ENCODE results near the gene ALX4. TPM values are rescaled to one million over a fixed set of nuclear protein-coding genes. Genes with fewer than 3 reads are reported as not detected.

Gene ALX4
- not detected for polyA plus RNA-seq (2013, experiment 1 of 2)
- polyA plus RNA-seq (2013, experiment 2 of 2), result not detected

DNA sequence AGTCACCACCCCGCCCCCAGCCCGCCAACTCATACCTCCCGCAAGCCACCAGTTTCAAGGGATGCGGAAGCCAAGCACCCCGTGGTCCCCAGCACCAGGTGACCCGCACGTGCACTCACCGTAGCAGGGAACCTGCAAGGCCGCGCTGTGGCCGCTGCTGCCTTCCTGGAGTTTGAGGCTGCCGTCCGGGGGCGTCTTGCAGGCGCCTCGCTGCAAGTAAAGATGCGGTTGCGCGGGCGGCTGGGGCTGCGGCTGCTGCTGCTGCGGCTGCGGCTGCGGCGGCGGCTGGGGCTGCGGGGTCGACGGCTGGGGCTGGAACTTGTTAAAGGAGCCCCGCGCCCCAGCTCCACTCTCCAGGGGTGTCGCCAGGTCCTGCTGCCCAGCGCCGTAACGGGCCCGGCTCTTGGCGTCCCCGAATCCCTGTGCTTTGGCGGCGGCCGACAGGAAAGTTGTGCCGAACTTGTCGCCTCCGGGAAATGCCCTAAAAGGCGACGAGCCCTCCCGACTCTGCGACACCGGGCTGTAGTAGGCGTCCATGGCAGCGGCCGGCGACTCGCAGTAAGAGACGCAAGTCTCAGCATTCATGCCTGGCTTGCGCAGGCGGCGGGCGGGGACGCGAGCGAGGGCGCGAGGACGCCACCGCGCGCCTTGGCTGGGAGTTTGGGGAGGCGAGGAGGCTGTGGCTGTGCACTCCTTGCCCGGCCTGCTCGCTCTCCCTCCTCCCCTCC is at the start of gene ALX4:
ALX4 (minus strand) TSS at position 662 of the 728 bp plus-strand sequence; CDS start at position 585, 77 bp downstream.
- under 1% methylated on average over 56 of the region's 71 CpGs for WGBS
- Histone ChIP-seq H2AFZ (ENCODE audit: low read depth, low read length) (no peak within 1 kb of the TSS), H3K23ac (ENCODE audit: low read length in 2 of 2) (peak within 1 kb of the TSS in 1 of 2 experiments; percentile 3)

DNA sequence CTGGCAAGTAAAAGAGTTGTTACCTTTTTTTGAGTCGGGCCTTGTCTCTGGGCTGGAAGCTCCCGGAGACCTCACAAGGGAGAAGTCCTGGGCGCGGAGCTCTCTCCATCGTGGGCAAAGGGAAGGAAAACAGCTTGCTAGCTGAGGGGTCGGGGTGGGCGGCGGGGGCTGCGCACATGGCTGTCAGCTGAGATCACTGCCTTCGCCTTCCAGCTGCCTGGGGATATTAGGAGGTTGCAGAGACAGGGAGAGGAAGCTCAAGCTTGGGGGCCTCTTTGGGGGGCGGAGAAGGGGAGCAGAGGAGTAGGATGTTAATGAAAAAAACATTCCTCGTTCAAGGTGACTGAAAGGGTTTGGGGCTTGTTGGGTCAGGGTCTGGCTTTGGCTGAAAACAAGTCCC is 49.2 kb upstream of the ALX4 start:
- no peak overlapping the region for H3K4ac ChIP-seq (ENCODE audit: low read depth in 1 of 2, low read length in 2 of 2)
- no peak overlapping the region for H3K4me2 ChIP-seq (ENCODE audit: low read length, poor library complexity, severe bottlenecking)
- DNase-seq, result no peak
- H3K79me1 ChIP-seq (replicated peaks; ENCODE audit: low read length, poor library complexity, severe bottlenecking), result no peaks in the 10 kb centered on the region
- H3K4me1 ChIP-seq (ENCODE audit: control insufficient read depth, insufficient read depth, low read depth, low read length), result no peaks in the 10 kb centered on the region
- no peaks in the 10 kb centered on the region for H3K9me3 ChIP-seq (ENCODE audit: control insufficient read depth, low read length)
- no peak overlapping the region for H3K4me3 ChIP-seq (ENCODE audit: insufficient read depth in 1 of 2, low read depth in 1 of 2, low read length in 2 of 2)
- H4K91ac ChIP-seq (ENCODE audit: low read length), result no peak overlapping the region
- no peak overlapping the region for H2BK5ac ChIP-seq (ENCODE audit: low read depth, low read length, poor library complexity, severe bottlenecking)
- no peak overlapping the region for H3K14ac ChIP-seq (ENCODE audit: low read length in 2 of 2)
- no peak overlapping the region for H2AFZ ChIP-seq (ENCODE audit: low read depth, low read length)
- no peak overlapping the region for H4K8ac ChIP-seq (ENCODE audit: low read length)
- H3K9ac ChIP-seq (ENCODE audit: low read length), result no peak overlapping the region
- H2BK15ac ChIP-seq (ENCODE audit: low read depth, poor library complexity, severe bottlenecking), result no peak overlapping the region
- no peak overlapping the region for H2AK5ac ChIP-seq (ENCODE audit: low read length, severe bottlenecking)
- no peak overlapping the region for H3K23ac ChIP-seq (ENCODE audit: low read length in 2 of 2)
- no peaks in the 10 kb centered on the region for H3K36me3 ChIP-seq (ENCODE audit: control insufficient read depth in 1 of 2, insufficient read depth in 2 of 2, low read depth in 1 of 2, low read length in 2 of 2)
- 73% methylated on average over 12 of the region's 12 CpGs for WGBS
- H2BK12ac ChIP-seq (ENCODE audit: low read length in 2 of 2), result no peak overlapping the region
- H3K27ac ChIP-seq (ENCODE audit: low read length, poor library complexity, severe bottlenecking), result no peak overlapping the region
- no peak overlapping the region for H3K18ac ChIP-seq (ENCODE audit: low read depth in 1 of 2, low read length in 2 of 2)
- H3K27me3 ChIP-seq (ENCODE audit: control insufficient read depth in 1 of 2, insufficient read depth in 1 of 2, low read length in 2 of 2), result peaks cover 53 to 87% of the 10 kb centered on the region in 2 experiments
- H2BK120ac ChIP-seq (ENCODE audit: low read depth, low read length), result no peak overlapping the region

More for the DNA sequence above, at the start of gene ALX4:
- Histone ChIP-seq H3K79me1 (replicated peaks; ENCODE audit: low read length, poor library complexity, severe bottlenecking) (no peaks in the 10 kb centered on the region), H3K36me3 (ENCODE audit: control insufficient read depth in 1 of 2, insufficient read depth in 2 of 2, low read depth in 1 of 2, low read length in 2 of 2) (no peaks in the 10 kb centered on the region), H3K4ac (ENCODE audit: low read depth in 1 of 2, low read length in 2 of 2) (no peak within 1 kb of the TSS), H3K9me3 (ENCODE audit: control insufficient read depth, low read length) (no peaks in the 10 kb centered on the region), H2AK5ac (ENCODE audit: low read length, severe bottlenecking) (no peak within 1 kb of the TSS), H3K27me3 (ENCODE audit: control insufficient read depth in 1 of 2, insufficient read depth in 1 of 2, low read length in 2 of 2) (peaks cover 95 to 100% of the 10 kb centered on the region in 2 experiments), H2BK12ac (ENCODE audit: low read length in 2 of 2) (no peak within 1 kb of the TSS), H3K9ac (ENCODE audit: low read length) (no peak within 1 kb of the TSS), H4K8ac (ENCODE audit: low read length) (no peak within 1 kb of the TSS), H3K4me1 (ENCODE audit: control insufficient read depth, insufficient read depth, low read depth, low read length) (peaks cover 17% of the 10 kb centered on the region), H2BK120ac (ENCODE audit: low read depth, low read length) (no peak within 1 kb of the TSS), H2BK15ac (ENCODE audit: low read depth, poor library complexity, severe bottlenecking) (no peak within 1 kb of the TSS), H3K4me3 (ENCODE audit: insufficient read depth in 1 of 2, low read depth in 1 of 2, low read length in 2 of 2) (peak within 1 kb of the TSS in 1 of 2 experiments; percentile 65), H3K18ac (ENCODE audit: low read depth in 1 of 2, low read length in 2 of 2) (no peak within 1 kb of the TSS), H4K91ac (ENCODE audit: low read length) (no peak within 1 kb of the TSS), H3K27ac (ENCODE audit: low read length, poor library complexity, severe bottlenecking) (no peak within 1 kb of the TSS), H3K14ac (ENCODE audit: low read length in 2 of 2) (no peak within 1 kb of the TSS), H3K4me2 (ENCODE audit: low read length, poor library complexity, severe bottlenecking) (peak within 1 kb of the TSS; percentile 68), H2BK5ac (ENCODE audit: low read depth, low read length, poor library complexity, severe bottlenecking) (no peak within 1 kb of the TSS)
- DNase-seq, result no peak

DNA sequence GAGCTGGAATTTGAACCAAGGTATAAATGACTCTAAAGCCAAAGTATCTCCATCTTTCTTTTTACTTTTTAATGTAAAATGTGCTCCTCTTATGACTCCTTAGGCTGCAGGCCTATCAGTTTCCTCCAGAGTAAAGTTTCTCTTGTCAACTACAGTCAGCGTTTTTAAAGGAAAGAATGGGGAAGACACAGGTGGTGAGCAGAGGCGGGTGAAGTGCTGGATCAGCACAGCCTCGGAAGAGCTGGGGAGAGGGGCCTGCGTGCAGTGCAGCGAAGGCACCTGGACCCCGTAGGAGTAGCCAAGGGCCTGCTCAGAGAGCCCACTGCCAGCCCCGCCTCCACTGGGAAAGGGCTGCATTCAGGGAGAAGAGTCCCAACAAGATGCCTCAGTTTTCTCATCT is 48.8 kb upstream of the ALX4 start:
- Histone ChIP-seq H3K4me3 (ENCODE audit: insufficient read depth in 1 of 2, low read depth in 1 of 2, low read length in 2 of 2) (no peak overlapping the region), H3K18ac (ENCODE audit: low read depth in 1 of 2, low read length in 2 of 2) (no peak overlapping the region), H4K8ac (ENCODE audit: low read length) (no peak overlapping the region), H3K9me3 (ENCODE audit: control insufficient read depth, low read length) (no peaks in the 10 kb centered on the region), H2BK12ac (ENCODE audit: low read length in 2 of 2) (no peak overlapping the region), H3K27me3 (ENCODE audit: control insufficient read depth in 1 of 2, insufficient read depth in 1 of 2, low read length in 2 of 2) (peaks cover 51 to 85% of the 10 kb centered on the region in 2 experiments), H3K14ac (ENCODE audit: low read length in 2 of 2) (no peak overlapping the region), H3K9ac (ENCODE audit: low read length) (no peak overlapping the region), H3K4me2 (ENCODE audit: low read length, poor library complexity, severe bottlenecking) (no peak overlapping the region), H3K27ac (ENCODE audit: low read length, poor library complexity, severe bottlenecking) (no peak overlapping the region), H3K36me3 (ENCODE audit: control insufficient read depth in 1 of 2, insufficient read depth in 2 of 2, low read depth in 1 of 2, low read length in 2 of 2) (no peaks in the 10 kb centered on the region), H3K23ac (ENCODE audit: low read length in 2 of 2) (no peak overlapping the region), H2BK120ac (ENCODE audit: low read depth, low read length) (no peak overlapping the region), H3K4ac (ENCODE audit: low read depth in 1 of 2, low read length in 2 of 2) (no peak overlapping the region), H2BK5ac (ENCODE audit: low read depth, low read length, poor library complexity, severe bottlenecking) (no peak overlapping the region), H2BK15ac (ENCODE audit: low read depth, poor library complexity, severe bottlenecking) (no peak overlapping the region), H2AK5ac (ENCODE audit: low read length, severe bottlenecking) (no peak overlapping the region), H3K4me1 (ENCODE audit: control insufficient read depth, insufficient read depth, low read depth, low read length) (no peaks in the 10 kb centered on the region), H3K79me1 (replicated peaks; ENCODE audit: low read length, poor library complexity, severe bottlenecking) (no peaks in the 10 kb centered on the region), H2AFZ (ENCODE audit: low read depth, low read length) (no peak overlapping the region), H4K91ac (ENCODE audit: low read length) (no peak overlapping the region)
- WGBS, result 88% methylated on average over 7 of the region's 7 CpGs
- no peak for DNase-seq

DNA sequence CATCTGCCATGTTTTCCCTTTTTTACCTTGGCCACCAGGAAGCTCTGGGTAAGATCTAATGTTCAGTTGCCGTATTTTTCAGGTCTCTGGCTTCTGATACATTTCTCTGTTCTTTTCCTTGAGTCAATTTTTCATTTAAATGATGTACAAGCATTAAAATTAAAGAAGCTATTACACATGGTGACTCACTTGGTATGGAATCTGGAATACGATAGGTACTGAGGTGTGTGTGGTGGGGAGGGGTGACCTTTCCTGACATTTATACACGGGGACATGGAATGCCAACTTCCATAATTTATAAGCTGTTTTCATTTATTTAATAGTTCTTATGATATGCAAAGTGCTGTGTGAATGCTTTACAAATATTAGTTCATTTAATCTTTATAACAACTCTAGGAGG is 47.8 kb upstream of the ALX4 start:
- Histone ChIP-seq H3K9ac (ENCODE audit: low read length) (no peak overlapping the region), H3K4ac (ENCODE audit: low read depth in 1 of 2, low read length in 2 of 2) (no peak overlapping the region), H4K91ac (ENCODE audit: low read length) (no peak overlapping the region), H2BK120ac (ENCODE audit: low read depth, low read length) (no peak overlapping the region), H4K8ac (ENCODE audit: low read length) (no peak overlapping the region), H3K27ac (ENCODE audit: low read length, poor library complexity, severe bottlenecking) (no peak overlapping the region), H3K4me1 (ENCODE audit: control insufficient read depth, insufficient read depth, low read depth, low read length) (no peaks in the 10 kb centered on the region), H3K4me3 (ENCODE audit: insufficient read depth in 1 of 2, low read depth in 1 of 2, low read length in 2 of 2) (no peak overlapping the region), H3K23ac (ENCODE audit: low read length in 2 of 2) (no peak overlapping the region), H3K9me3 (ENCODE audit: control insufficient read depth, low read length) (no peaks in the 10 kb centered on the region), H3K79me1 (replicated peaks; ENCODE audit: low read length, poor library complexity, severe bottlenecking) (no peaks in the 10 kb centered on the region), H3K14ac (ENCODE audit: low read length in 2 of 2) (no peak overlapping the region), H3K18ac (ENCODE audit: low read depth in 1 of 2, low read length in 2 of 2) (no peak overlapping the region), H3K36me3 (ENCODE audit: control insufficient read depth in 1 of 2, insufficient read depth in 2 of 2, low read depth in 1 of 2, low read length in 2 of 2) (no peaks in the 10 kb centered on the region), H2BK5ac (ENCODE audit: low read depth, low read length, poor library complexity, severe bottlenecking) (no peak overlapping the region), H3K27me3 (ENCODE audit: control insufficient read depth in 1 of 2, insufficient read depth in 1 of 2, low read length in 2 of 2) (peaks cover 44 to 79% of the 10 kb centered on the region in 2 experiments), H3K4me2 (ENCODE audit: low read length, poor library complexity, severe bottlenecking) (no peak overlapping the region), H2BK15ac (ENCODE audit: low read depth, poor library complexity, severe bottlenecking) (no peak overlapping the region), H2AFZ (ENCODE audit: low read depth, low read length) (no peak overlapping the region), H2AK5ac (ENCODE audit: low read length, severe bottlenecking) (no peak overlapping the region), H2BK12ac (ENCODE audit: low read length in 2 of 2) (no peak overlapping the region)
- no peak for DNase-seq
- 100% methylated on average over 1 of the region's 3 CpGs for WGBS
